Subcutaneous adipose tissue (tissue), 4 donors: ENCODE measurements around the gene LRP1B. TPM values are rescaled to one million over a fixed set of nuclear protein-coding genes. Genes with fewer than 3 reads are reported as not detected.

Experiments used
- CTCF ChIP-seq: fragments of 450-650 bp; IDR thresholded peaks from one replicate; pipeline ENCODE4 v1.5.1; 2016; ENCODE audit warnings: low read depth, mild to moderate bottlenecking, control low read depth, antibody characterized with exemption, moderate library complexity
- total RNA-seq, 4 donors: library from RNA; depleted of rRNA; stranded (reverse); fragments of >200 nt; gene quantifications; one replicate each; pipeline ENCODE4 v1.1.0, GENCODE V29; 2016

The LRP1B gene
- total RNA-seq, 4 donors from 2014 or later = 4.2 to 50.2 (median 14.7) TPM

GRCh38 chr2:141828761-141829160 lies 302.1 kb downstream of the LRP1B start:
- TF ChIP-seq CTCF = no peak

- no peak for TF ChIP-seq CTCF
Measured at GRCh38 chr2:141824790-141825189, 306.0 kb downstream of the LRP1B start.

GRCh38 chr2:141820893-141821292 lies 309.9 kb downstream of the LRP1B start:
- TF ChIP-seq CTCF = no peak

GRCh38 chr2:141814150-141814549 lies 316.7 kb downstream of the LRP1B start:
- no peak for TF ChIP-seq CTCF

GRCh38 chr2:141810148-141810547 lies 320.7 kb downstream of the LRP1B start:
- no peak for TF ChIP-seq CTCF

GRCh38 chr2:141806090-141806489 lies 324.7 kb downstream of the LRP1B start:
- TF ChIP-seq CTCF = no peak

GRCh38 chr2:141805302-141805701 lies 325.5 kb downstream of the LRP1B start:
- no peak for TF ChIP-seq CTCF

- TF ChIP-seq CTCF = no peak
Measured at GRCh38 chr2:141796449-141796848, 334.4 kb downstream of the LRP1B start.
